Measurements from ENCODE around the gene C22orf15. TPM values are rescaled to one million over a fixed set of nuclear protein-coding genes. Genes with fewer than 3 reads are reported as not detected.
A peak's percentile ranks its signal among the peaks of the same experiment; 100 is the strongest.

C22orf15 gene
- total RNA-seq, 1 donor from 2014 or later, result not detected

DNA sequence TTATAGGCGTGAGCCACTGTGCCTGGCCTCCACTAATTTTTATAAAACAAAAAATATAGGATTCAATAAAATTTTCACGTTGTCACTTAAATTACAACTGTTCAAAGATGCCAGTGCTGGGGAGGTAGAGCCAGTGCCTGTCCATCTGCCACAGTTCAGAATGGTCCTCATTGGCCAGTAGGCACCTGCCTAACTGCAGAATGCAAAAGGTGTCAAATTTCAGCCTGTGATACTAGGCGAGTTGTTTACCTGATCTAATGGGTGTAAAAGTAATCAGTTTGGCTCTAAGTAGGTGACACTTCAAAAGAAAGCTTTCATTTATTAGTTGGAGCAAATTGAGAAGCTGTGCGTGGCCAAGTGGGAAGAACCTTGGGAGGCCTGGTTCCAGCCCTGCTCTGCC, 26.3 kb downstream of the C22orf15 start:
- no peak for ATAC-seq

DNA sequence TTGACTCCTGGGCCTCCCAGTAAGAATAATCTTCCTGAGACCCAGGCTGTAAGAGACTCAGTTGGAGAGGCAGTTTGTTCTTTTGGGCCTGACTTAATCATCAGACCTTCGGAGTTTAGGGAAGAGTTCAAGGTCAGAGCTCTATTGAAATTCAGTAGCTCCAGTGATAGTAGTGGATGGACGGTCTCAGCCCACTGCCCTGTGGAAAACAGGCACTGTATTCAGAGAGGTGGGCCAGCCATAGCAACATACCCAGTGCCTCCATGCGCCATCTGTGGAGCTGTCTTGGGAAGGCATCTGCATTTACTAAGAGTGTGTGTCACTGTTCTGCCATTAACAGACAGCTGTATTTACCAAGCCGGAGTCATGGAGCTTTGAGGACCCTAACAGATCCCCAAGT, 26.8 kb downstream of the C22orf15 start:
- no peak for ATAC-seq

DNA sequence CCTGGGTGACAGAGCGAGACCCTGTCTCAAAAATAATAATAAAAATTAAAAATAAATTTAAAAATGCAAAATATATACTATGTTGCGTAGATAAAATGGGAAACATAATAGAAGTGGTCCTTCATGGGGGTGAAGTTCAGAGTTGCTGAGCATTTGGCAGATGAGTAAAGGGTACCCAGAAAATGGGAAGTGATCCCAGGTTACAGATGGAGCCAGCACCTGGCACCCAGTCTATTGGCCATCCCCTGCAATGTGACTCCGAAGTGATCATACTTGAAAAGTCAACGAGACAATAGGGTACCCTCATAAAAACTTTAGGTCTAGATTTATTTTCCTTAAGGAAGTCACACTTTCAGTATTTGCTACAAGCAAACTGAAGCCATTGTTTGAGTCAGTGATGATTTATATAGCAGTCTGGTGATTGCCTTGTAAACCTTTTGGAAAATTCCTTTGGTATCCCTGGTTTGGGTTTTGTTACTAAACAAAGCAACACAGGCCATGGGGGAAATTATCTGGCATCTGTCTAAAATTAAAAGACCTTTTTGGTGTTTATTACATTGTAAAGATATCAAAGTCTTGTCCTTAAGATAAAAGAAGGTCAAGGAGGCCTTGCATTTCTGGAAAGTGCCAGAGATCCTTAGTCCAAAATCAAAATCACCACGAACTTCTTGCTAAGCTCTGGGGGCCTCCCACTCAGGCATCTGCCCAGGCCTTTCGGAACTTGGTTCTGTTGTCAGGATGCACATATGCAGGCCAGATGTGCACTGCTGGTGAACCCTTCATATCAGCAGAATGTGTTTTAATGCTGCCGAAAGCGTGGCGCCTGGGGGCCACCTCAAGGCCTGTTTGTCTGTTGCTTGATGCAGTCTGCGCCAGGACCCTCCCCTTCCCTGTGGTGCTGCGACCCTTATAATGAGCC, 28.3 kb downstream of the C22orf15 start:
- no peak for ATAC-seq

DNA sequence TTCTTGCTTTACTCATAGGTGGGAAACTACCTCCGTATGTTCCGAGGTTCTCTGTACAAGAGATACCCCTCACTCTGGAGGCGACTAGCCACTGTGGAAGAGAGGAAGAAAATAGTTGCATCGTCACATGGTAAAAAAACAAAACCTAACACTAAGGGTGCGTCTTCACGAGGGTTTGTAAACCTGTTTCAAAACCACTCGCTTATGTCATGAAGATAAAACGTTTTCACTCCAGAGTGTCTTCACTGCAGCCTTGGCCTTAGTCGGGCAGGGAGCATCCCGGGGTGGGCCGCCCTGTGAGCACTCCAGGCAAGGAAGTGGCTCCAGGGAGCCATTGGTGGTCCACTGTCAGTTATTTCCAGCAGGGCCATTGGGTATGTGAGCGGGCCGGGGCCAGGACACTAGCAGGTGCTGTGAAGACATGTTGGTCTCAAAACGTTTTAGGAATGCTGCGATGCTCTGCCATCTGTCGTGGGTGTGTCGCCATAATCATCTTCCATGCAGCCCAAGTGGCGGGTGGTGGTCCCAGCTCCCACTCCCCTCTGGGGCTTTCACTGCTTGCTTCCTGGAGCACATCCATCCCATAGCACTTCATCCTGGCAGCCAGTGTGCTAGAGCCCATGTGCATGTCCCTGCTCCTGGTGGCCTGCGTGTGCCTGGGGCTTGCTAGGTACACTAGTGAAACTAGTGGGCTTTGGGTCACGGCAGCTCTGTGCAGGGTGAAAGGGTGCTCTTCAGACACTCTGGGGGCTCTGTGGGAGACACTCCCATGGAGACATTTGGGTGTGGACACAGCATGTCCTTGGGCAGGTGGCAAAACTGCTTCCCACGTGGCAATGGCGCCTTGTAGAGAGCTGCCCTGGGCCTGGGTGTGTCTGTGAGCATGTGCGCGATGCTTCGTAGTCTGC, 29.2 kb downstream of the C22orf15 start:
- peak; percentile 24 for ATAC-seq

DNA sequence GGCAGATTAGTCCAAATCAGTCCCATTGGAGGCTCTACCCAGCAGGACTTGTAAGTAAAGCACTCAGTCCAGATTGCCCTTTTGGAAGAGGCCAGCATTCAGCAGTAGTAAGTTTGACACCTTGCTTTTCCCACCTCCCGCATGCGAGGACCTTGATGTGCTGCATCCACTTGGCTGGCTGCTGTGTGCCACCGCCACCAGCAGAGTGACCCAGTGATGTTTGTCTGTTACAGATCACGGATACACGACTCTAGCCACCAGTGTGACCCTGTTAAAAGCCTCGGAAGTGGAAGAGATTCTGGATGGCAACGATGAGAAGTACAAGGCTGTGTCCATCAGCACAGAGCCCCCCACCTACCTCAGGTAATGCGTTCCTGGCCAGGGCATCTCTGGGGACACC, 30.5 kb downstream of the C22orf15 start:
- no peak for ATAC-seq

DNA sequence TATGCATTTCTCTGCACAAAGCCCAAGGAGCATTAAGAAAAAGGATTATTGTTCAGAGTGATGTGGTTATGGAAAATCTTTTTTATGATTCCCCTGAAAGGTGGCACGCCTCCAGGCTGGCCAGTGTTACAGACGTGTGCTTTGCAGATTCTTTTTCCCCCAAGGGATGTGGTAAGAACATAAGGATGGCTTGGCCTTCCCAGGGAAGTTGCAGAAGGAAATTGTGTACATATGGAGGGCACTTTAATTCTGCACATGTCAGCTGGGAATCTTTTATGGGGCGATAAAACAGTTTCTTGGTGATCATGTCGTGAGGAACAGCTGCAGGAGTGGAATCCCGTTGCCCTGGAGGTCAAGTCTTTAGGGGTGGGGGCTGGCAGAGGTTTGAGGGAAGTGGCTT, 33.7 kb downstream of the C22orf15 start:
- ATAC-seq, result no peak

DNA sequence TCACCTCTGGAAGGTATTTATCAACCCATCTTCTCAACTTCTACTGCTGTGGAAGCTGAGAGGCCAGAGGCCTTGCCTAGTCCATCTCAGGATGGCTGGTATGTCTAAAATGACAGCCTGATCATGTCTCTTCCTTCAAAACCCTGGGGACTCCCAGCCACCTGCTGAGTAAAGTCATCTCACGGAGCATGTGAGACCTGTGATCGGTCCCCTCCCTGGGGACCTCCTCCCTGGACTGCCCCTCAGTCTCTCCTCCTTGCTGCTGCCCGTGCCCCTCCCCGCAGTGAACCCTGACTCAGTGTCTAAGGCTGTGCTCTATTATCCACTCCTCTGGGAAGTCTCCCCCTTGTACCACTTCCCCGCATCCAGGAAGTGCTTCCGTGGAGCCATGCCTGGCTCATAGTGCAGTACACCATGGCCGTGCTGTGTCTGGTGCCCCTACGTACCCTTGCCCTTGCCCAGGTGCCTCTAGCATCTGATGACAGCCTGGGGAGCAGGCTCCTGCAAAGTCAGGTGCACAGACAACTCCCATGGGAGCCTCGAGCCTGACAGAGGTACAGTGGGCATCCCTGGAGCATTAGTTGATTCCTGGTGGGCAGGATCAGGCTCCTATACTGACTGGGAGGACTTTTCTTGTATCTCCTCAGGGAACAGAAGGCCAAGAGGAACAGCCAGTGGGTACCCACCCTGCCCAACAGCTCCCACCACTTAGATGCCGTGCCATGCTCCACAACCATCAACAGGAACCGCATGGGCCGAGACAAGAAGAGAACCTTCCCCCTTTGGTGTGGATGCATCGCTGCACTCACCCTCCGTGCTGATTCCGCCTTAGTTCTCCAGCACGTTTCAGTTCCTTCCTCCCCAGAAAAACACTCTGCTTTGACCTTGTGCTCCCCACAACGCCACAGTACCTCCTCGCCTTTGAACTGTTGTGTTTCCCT, 37.8 kb downstream of the C22orf15 start:
- ATAC-seq, result peak; percentile 24

DNA sequence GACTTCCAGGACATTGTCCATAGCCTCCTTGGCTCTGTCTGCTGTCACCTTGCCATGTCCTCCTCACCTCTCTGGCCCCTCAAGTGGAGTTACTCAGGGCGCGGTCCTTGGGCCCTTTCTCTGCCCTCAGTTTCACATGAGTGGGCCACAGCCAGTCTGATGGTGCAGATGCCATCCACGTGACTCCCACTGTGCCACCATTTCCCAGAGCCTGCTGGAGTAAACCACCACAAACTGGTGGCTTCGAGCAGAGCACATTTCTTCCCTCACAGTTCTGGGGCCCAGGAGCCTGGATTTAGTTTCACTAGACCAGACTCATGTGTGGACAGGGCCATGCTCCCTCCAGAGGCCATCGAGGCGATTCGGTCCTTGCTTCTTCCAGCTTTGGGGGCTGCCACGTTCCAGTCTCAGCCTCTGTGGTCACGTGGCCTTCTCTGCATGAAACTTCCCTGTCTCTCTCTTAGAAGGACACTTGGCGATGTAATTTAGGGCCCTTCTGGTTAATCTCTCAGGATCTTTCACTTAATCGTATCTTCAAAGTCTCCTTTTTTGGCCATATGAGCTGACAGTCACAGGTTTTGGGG, 38.5 kb downstream of the C22orf15 start:
- no peak for ATAC-seq

DNA sequence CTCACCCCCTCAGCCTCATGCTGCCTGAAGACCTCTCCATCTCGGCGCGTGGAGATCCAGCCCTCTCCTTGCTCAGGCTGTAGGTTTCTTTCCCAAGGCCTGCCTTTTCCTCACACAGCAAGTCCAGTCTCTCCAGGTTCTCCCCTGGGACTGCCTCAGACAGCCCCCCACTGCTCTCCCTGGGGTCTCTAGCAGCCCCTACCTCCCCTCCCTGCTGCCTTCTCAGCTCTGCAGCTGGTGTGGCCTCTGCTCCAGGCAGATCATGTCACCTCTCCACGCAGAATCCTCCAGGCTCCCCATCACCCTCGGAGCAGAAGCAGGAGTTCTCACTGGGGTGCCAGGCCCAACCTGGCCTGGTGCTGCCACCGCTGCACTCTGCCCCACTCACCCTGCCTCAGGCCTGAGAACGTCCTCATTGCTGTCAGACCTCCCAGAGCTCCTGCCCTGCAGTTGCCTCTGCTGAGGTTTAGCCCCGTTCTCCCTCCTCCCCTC, 39.1 kb downstream of the C22orf15 start:
- no peak for ATAC-seq

DNA sequence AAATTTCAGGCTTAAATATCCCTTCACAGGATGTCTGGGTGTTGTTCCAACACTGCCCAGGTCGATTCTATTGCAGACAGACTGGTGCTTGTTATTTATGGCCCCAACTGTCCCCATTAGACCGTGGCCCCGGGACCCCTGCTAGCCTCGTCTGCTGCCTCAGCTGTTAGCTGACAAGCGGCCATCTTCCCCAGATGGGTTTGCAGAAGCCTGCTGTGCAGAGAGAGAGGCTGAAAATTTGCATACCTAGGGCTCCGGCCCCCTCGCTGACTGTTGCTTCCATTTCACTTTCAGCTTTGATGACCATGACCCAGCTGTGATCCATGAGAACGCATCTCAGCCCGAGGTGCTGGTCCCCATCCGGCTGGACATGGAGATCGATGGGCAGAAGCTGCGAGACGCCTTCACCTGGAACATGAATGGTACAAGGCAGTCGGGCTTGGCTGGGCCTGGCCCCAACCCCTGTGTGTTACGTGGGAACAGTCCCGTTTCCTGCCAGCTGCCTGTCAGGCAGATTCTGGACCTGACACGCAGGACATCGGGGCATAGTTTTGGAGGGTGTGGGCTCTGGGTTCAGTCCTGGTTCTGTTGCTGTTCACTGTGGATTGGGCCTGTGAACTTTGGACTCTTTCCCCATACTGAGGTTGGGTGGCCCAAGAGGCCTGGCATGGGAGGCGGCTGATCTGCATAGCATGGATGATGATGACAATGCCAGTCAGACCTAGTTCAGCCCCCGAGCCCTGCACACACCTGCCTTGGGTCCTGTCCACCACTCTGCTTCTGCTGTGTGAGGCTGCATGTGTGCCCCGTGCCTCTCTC, 40.4 kb downstream of the C22orf15 start:
- ATAC-seq, result no peak

DNA sequence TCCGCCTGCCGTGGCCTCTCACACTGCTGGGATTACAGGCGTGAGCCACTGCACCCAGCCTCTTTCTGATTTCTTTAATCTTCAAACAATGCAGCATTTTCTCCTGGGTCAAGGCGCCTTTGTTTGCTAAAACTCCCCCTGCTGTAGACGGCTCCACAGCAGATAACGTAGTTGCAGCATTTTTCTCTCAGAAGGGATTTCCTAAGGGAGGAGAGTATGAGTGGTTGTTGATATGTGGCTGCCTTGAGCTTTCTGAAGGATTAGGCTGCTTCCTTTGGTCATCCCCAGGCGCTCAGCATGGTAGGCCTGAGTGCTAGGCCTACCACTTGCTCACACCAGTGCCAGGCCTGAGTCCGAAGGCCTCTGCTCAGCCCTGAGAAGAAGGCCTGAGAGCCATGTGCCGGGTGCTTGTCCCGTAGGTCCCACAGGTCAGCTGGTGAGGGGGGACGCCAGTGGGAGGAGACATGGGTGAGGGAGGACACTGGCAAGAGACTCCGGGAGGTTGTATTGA, 42.0 kb downstream of the C22orf15 start:
- no peak for ATAC-seq

DNA sequence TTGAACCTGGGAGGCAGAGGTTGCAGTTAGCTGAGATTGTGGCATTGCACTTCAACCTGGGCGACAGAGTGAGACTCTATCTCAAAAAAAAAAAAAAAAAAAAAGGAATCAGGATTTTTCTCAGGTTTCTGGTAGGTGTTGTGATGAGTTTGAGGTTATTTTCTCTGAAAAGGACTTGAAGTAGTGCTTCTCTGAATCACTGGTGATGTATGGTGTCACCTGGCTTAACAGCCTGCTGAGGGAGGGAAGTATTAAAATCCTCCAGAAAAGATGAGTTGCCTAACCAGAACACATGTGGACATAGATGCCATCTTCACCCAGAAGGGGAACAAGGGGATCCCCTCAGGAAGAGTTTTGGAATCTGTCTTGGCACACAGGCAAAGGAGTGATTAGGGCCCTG, 44.0 kb downstream of the C22orf15 start:
- no peak for ATAC-seq

DNA sequence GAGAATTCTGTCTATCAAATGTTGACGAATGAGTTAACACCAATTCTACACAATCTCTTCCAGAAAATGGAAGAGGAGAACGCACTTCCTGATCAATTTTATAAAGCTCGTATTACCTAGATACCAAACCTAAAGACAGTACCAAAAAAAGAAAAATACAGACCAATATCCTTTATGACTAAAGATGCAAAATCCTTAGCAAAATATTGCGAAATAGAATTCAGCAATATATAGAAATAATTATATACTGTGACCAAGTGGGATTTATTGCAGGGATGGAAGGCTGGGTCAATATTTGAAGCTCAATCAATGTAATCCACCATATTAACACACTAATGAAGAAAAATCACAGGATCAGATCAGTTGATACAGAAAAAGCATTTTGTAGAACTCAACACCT, 49.6 kb downstream of the C22orf15 start:
- ATAC-seq, result no peak

Other genes starting within 250 kb of the C22orf15 start
- gene IGLL1, start 182.7 kb upstream of the C22orf15 start, total RNA-seq, result not detected
- 0.32 TPM for gene DRICH1, start 130.7 kb upstream of the C22orf15 start, total RNA-seq
- not detected for gene RGL4, start 72.0 kb upstream of the C22orf15 start, total RNA-seq
- 1.4 TPM for gene ZNF70, start 11.9 kb upstream of the C22orf15 start, total RNA-seq
- 0.84 TPM for gene VPREB3, start 8.6 kb upstream of the C22orf15 start, total RNA-seq
- 124 TPM for gene CHCHD10, start 5.0 kb downstream of the C22orf15 start, total RNA-seq
- 1.7 TPM for gene MMP11, start 9.9 kb downstream of the C22orf15 start, total RNA-seq
- gene SMARCB1, start 24.0 kb downstream of the C22orf15 start, total RNA-seq, result 60.3 TPM
- 1.5 TPM for gene DERL3, start 76.0 kb downstream of the C22orf15 start, total RNA-seq
- 1.2 TPM for gene SLC2A11, start 94.9 kb downstream of the C22orf15 start, total RNA-seq
- 956 TPM for gene MIF, start 131.4 kb downstream of the C22orf15 start, total RNA-seq
- 6.5 TPM for gene GSTT2B, start 198.2 kb downstream of the C22orf15 start, total RNA-seq
- gene DDTL, start 203.9 kb downstream of the C22orf15 start, total RNA-seq, result 1.7 TPM
- gene DDT, start 211.5 kb downstream of the C22orf15 start, total RNA-seq, result 165 TPM
- gene GSTT2, start 217.1 kb downstream of the C22orf15 start, total RNA-seq, result 1.1 TPM
- gene GSTT4, start 242.5 kb downstream of the C22orf15 start, total RNA-seq, result not detected
- 25.3 TPM for gene CABIN1, start 248.3 kb downstream of the C22orf15 start, total RNA-seq

All from esophagus mucosa (tissue), 1 donor.